SK-N-SH treated with all-trans-retinoic acid at 6 μM for 48 hours (cell line): ENCODE results near the gene CORO6.
"Not testable (repeated sequence)": the region's sequence is repeated elsewhere in the genome, so short reads cannot be mapped to it uniquely, and the experiment has no call there.

Experiments
- ATAC-seq: fragments of 200-7000 bp; cut with Tn5 transposase; 3 replicates; pipeline ENCODE4 v1.9.1; 2020; ENCODE audit warnings: mild to moderate bottlenecking, moderate library complexity
- ARNTL ChIP-seq: fragments of 450-650 bp; formaldehyde crosslinking; IDR thresholded peaks from 2 replicates; pipeline ENCODE4 v1.5.0; 2020; ENCODE audit warnings: low read depth, mild to moderate bottlenecking, moderate library complexity, borderline replicate concordance
- CREB5 ChIP-seq: fragments of 250-450 bp; sonication (Bioruptor Pico); IDR thresholded peaks from 2 replicates; pipeline ENCODE4 v1.5.1; 2020; ENCODE audit warnings: low read depth, mild to moderate bottlenecking, moderate library complexity
- CSDC2 ChIP-seq: fragments of 250-450 bp; sonication (Bioruptor Pico); IDR thresholded peaks from 2 replicates; pipeline ENCODE4 v1.5.0; 2020; ENCODE audit warnings: mild to moderate bottlenecking, moderate library complexity
- CSRNP3 ChIP-seq: fragments of 250-450 bp; sonication (Bioruptor Pico); IDR thresholded peaks from 2 replicates; pipeline ENCODE4 v1.5.1; 2021; ENCODE audit warnings: mild to moderate bottlenecking, moderate library complexity
- ESRRG ChIP-seq: fragments of 250-450 bp; sonication (Bioruptor Pico); IDR thresholded peaks from 2 replicates; pipeline ENCODE4 v1.6.1; 2021; ENCODE audit warnings: mild to moderate bottlenecking
- GLIS3 ChIP-seq: fragments of 250-450 bp; sonication (Bioruptor Pico); IDR thresholded peaks from 2 replicates; pipeline ENCODE4 v1.5.0; 2020; ENCODE audit warnings: mild to moderate bottlenecking, moderate library complexity
- ISL1 ChIP-seq: fragments of 250-450 bp; sonication (Bioruptor Pico); IDR thresholded peaks from 2 replicates; pipeline ENCODE4 v2.1.2; 2022; ENCODE audit warnings: mild to moderate bottlenecking, moderate library complexity
- OSR1 ChIP-seq: fragments of 250-450 bp; sonication (Bioruptor Pico); IDR thresholded peaks from 2 replicates; pipeline ENCODE4 v1.8.0; 2022; ENCODE audit warnings: moderate library complexity, mild to moderate bottlenecking, inconsistent platforms
- PATZ1 ChIP-seq: fragments of 250-450 bp; sonication (Bioruptor Pico); IDR thresholded peaks from 2 replicates; pipeline ENCODE4 v1.8.0; 2020; ENCODE audit warnings: mild to moderate bottlenecking, moderate library complexity, borderline replicate concordance
- POU6F1 ChIP-seq: fragments of 250-450 bp; sonication (Bioruptor Pico); IDR thresholded peaks from 2 replicates; pipeline ENCODE4 v1.8.0; 2021; ENCODE audit warnings: low read depth, mild to moderate bottlenecking, moderate library complexity, borderline replicate concordance
- PPARA ChIP-seq: fragments of 250-450 bp; sonication (Bioruptor Pico); IDR thresholded peaks from 2 replicates; pipeline ENCODE4 v1.5.0; 2020; ENCODE audit warnings: mild to moderate bottlenecking, borderline replicate concordance
- RARB ChIP-seq: fragments of 250-450 bp; sonication (Bioruptor Pico); IDR thresholded peaks from 2 replicates; pipeline ENCODE4 v1.8.0; 2021; ENCODE audit warnings: mild to moderate bottlenecking, moderate library complexity
- SNAI2 ChIP-seq: fragments of 250-450 bp; sonication (Bioruptor Pico); IDR thresholded peaks from 2 replicates; pipeline ENCODE4 v1.5.0; 2020; ENCODE audit warnings: mild to moderate bottlenecking, moderate library complexity
- TSHZ2 ChIP-seq: fragments of 250-450 bp; sonication (Bioruptor Pico); IDR thresholded peaks from 2 replicates; pipeline ENCODE4 v1.5.0; 2020; ENCODE audit warnings: mild to moderate bottlenecking, moderate library complexity
- ZC3H10 ChIP-seq: fragments of 250-450 bp; sonication (Bioruptor Pico); IDR thresholded peaks from 2 replicates; pipeline ENCODE4 v1.5.1; 2021; ENCODE audit warnings: mild to moderate bottlenecking, moderate library complexity
- ZFP3 ChIP-seq: fragments of 250-450 bp; sonication (Bioruptor Pico); IDR thresholded peaks from 2 replicates; pipeline ENCODE4 v1.5.0; 2020; ENCODE audit warnings: mild to moderate bottlenecking, moderate library complexity
- ZNF565 ChIP-seq: fragments of 450-650 bp; formaldehyde crosslinking; conservative IDR thresholded peaks from 2 replicates; pipeline ENCODE4 v1.5.0; 2020; ENCODE audit warnings: low read depth, mild to moderate bottlenecking, moderate library complexity
- ZNF70 ChIP-seq: fragments of 450-650 bp; formaldehyde crosslinking; IDR thresholded peaks from 2 replicates; pipeline ENCODE4 v1.5.0; 2020; ENCODE audit warnings: mild to moderate bottlenecking, moderate library complexity
- ZNF8 ChIP-seq: fragments of 450-650 bp; formaldehyde crosslinking; IDR thresholded peaks from 2 replicates; pipeline ENCODE4 v1.5.0; 2020; ENCODE audit warnings: mild to moderate bottlenecking, moderate library complexity

The CORO6 gene

GRCh38 chr17:29655323-29655722 is 32.6 kb upstream of the CORO6 start (continued):
- TF ChIP-seq TSHZ2 (no peak), RARB (CRISPR knock-in tag) (no peak), CSDC2 (CRISPR knock-in tag) (no peak), ISL1 (CRISPR knock-in tag) (no peak), ZNF565 (no peak), SNAI2 (CRISPR knock-in tag) (no peak), PPARA (CRISPR knock-in tag) (no peak), OSR1 (no peak)

GRCh38 chr17:29653995-29654714 is 31.4 kb upstream of the CORO6 start:
- ATAC-seq: no peak
- TF ChIP-seq CSRNP3 (no peak), CREB5 (no peak), POU6F1 (CRISPR knock-in tag) (no peak), ESRRG (no peak), ZFP3 (no peak), ZC3H10 (no peak), GLIS3 (CRISPR knock-in tag) (no peak), ZNF565 (no peak), SNAI2 (CRISPR knock-in tag) (no peak), PATZ1 (CRISPR knock-in tag) (no peak), ISL1 (CRISPR knock-in tag) (no peak), OSR1 (no peak), ZNF8 (CRISPR knock-in tag) (no peak), ARNTL (CRISPR knock-in tag) (no peak), ZNF70 (CRISPR knock-in tag) (no peak)

GRCh38 chr17:29652976-29653375 is 30.3 kb upstream of the CORO6 start:
- TF ChIP-seq POU6F1 (CRISPR knock-in tag) (no peak), CSRNP3 (no peak), GLIS3 (CRISPR knock-in tag) (no peak), ZC3H10 (no peak)
- ATAC-seq: no peak

- not testable (repeated sequence) for ATAC-seq
Observed at GRCh38 chr17:29651913-29652312, 29.2 kb upstream of the CORO6 start.
